KBM-7 (cell line): ENCODE results near the gene RBFOX2.
"Not testable (repeated sequence)": the region's sequence is repeated elsewhere in the genome, so short reads cannot be mapped to it uniquely, and the experiment has no call there.

ENCODE experiments used
- DNase-seq: peaks from one replicate; pipeline ENCODE4 v3.0.0-alpha.2; 2015
- in situ Hi-C: fragments of 300-500 bp; cut with MboI; formaldehyde crosslinking; loops from 2 replicates; pipeline ENCODE4 v1.14.3; 2020; ENCODE audit warnings: low sequenced_read_pairs, low pct_unique_long_range_greater_than_20kb, mixed read lengths

Gene RBFOX2, protein sequence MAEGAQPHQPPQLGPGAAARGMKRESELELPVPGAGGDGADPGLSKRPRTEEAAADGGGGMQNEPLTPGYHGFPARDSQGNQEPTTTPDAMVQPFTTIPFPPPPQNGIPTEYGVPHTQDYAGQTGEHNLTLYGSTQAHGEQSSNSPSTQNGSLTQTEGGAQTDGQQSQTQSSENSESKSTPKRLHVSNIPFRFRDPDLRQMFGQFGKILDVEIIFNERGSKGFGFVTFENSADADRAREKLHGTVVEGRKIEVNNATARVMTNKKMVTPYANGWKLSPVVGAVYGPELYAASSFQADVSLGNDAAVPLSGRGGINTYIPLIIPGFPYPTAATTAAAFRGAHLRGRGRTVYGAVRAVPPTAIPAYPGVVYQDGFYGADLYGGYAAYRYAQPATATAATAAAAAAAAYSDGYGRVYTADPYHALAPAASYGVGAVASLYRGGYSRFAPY

DNA sequence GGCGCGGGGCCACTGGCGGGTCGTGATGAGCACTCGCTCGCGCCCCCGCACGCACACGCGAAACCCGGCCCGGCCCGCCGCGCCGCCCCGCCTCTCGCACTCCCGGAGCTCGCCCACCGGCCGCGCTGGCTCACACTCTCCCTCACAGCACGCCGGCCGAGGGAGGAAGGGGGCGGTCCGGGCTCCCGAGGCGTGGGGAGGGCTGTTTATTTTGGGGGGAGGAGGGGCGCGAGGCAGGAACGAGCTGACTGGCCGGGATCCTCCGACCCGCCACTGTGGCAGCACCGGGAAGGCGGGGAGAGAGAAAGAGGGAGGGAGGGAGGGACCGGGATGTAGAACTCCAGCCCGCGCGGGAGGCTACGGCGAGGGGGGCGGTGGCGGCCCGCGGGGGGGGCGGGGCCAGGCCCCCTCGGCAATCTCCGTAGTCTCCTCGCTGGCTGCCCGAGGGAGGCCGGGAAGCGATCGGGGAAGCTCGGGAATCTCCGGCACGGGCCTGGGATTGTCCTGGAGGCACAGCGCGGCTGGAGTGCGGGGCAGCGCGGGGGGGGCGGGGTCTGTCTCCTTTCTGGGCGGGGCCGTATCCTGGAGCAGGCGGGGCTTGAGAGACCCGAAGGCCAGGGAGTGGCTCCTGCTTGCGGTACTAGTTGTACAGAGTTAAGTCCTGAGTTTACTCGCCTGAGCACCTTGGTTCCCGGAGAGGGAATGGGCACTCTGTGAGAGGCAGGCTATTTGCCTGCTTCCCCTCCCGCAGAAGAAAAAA lies at the start of gene RBFOX2:
TSS of gene RBFOX2 (minus strand) at position 179 of the 760 bp plus-strand sequence. CDS start 399 bp downstream, outside the sequence.
- DNase-seq, result peak; percentile 86
- in situ Hi-C loops, result no loop called here

DNA sequence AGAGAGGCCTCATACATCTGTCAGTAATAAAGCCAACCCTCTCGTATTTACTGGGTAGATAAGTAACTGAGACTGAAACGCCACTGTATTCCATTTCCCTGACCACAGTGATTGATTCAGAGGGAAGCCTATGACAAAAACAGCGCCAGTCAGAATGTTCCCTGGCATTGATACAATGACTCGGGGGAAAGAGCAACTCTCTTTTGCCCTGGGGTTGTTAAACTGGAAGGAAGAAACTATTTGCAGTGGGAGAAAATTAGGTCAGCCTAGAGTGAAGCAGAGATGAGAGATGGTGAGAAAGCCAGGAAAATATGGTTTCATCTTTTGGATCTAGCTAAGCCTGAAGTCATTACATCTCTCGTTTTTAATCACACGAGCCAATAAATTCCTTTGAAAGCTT lies 48.6 kb upstream of the RBFOX2 start:
- DNase-seq, result no peak
- in situ Hi-C loops, result no loop called here

DNA sequence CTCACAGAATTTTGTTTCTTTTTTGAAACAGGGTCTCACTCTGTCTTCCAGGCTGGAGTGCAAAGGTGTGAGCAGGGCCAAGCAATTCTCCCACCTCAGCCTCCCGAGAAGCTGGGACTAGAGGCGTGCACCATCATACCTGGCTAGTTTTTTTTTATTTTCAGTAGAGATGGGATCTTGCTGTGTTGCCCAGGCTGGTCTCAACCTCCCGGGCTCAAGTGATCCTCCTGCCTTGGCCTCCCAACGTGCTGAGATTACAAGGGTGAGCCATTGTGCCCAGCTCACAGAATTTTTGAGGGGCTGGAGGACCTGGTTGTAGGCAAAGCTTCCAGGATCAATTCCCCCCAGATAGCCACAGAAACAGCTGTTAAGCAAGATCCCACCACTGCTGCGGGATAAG lies 47.1 kb upstream of the RBFOX2 start:
- in situ Hi-C loops, result no loop called here

DNA sequence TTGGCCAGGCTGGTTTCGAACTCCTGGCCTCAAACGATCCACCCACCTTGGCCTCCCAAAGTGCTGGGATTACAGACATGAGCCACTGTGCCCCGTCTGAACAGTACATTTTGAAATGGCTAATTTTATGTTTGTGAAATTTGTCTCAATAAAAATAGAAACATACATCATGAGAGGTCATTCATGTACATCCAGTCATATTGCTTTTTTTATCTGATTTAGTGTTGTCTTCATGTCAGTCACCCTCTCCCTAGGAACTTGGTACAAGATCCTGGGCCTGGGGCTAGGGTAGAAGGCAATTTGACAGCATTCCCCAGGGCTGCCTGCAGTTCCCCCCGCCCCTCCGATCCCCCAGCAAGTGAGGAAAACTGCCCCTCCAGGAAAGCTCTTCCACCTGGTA lies 46.6 kb upstream of the RBFOX2 start:
- no peak for DNase-seq
- in situ Hi-C loops, result no loop called here

More for the DNA sequence above, 47.1 kb upstream of the RBFOX2 start:
- no peak for DNase-seq

DNA sequence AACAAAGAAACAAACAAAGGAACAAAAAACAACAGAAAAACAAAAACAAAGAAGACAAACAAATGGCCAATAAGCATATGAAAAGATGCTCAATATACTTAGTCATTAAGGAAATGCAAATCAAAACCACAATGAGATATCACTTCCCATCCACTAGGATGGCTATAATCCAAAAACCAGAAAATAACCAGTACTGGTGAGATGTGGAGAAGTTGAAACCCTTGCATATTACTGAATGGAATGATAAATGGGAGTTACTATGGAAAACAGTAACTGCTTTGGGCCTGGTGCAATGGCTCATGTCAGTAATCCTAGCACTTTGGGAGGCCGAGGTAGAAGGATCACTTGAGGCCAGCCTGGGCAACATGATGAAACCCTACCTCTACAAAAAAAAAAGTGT lies 44.9 kb upstream of the RBFOX2 start:
- DNase-seq, result no peak
- in situ Hi-C loops, result no loop called here

DNA sequence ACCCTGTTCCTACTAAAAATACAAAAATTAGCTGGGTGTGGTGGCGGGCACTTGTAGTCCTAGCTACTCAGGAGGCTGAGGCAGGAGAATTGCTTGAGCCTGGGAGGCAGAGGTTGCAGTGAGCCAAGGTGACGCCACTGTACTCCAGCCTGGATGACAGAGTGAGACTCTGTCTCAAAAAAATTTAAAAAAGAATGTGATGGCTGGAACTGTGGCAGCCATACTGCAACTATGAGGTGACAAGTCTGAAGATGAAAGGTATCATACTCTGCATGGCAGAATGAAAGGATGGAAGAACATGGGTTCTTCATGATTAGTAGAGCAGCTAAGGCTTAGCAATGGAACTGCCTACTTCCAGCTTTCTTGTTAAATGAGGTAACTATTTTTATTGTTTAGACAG lies 42.0 kb upstream of the RBFOX2 start:
- in situ Hi-C loops, result not testable (repeated sequence)

DNA sequence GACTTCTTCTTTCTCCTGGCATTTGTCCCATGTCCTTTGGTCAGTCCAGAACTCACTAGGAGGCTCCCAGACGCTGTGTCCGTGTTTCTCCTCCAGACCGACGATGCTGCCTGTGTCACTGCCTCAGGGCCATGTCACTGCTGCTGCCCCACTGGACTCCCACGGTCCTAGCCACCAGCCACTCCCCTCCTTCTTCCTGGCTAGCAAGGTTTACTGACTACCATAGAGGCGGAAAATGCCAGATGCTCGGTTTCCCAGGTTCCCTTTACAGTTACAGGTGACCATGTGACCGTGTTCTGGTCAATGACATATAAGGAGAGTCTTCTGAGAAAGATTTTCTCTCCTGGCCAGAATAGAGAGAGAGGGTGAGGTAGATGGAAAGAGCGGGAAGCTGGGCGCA lies 40.7 kb upstream of the RBFOX2 start:
- DNase-seq, result no peak
- in situ Hi-C loops, result no loop called here

More for the DNA sequence above, 42.0 kb upstream of the RBFOX2 start:
- DNase-seq, result not testable (repeated sequence)

DNA sequence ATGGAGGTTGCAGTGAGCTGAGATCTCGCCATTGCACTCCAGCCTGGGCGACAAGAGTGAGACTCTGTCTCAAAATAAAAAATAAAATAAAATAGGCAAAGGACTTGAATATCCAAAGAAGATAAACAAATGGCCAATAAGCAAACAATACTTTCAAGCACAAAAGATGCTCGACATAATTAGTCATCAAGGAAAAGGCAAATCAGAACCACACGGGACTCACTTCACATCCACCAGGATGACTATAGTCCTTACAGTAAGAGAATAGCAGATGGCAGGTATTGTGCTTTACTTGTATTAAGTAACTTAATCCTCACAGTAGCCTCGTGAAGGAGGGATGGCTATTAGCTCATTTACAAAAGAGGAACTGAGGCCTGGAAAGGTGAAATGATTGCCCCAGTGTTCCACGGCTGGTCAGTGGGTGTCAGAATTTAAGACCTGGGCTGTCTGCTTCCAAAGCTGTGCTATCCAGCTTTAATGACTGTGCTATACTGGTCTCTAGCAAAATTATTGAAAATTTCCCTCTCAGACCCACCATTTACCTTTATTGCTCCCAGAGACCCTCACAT lies 40.2 kb upstream of the RBFOX2 start:
- no peak for DNase-seq
- in situ Hi-C loops, result no loop called here

DNA sequence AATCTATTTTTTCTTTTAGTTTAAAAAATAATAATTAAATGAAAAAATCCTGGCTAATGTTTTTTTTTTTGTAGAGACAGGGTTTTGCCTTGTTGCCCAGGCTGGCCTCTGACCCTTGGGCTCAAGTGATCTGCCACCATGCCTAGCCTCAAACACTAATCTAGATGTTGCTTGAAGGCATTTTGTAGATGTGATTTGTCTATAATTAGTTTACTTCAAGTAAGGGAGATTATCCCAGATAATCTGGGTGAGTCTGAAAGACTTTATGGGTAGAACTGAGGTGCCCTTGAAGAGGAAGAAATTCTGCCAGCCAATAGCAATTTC lies 38.6 kb upstream of the RBFOX2 start:
- DNase-seq, result no peak
- in situ Hi-C loops, result no loop called here

DNA sequence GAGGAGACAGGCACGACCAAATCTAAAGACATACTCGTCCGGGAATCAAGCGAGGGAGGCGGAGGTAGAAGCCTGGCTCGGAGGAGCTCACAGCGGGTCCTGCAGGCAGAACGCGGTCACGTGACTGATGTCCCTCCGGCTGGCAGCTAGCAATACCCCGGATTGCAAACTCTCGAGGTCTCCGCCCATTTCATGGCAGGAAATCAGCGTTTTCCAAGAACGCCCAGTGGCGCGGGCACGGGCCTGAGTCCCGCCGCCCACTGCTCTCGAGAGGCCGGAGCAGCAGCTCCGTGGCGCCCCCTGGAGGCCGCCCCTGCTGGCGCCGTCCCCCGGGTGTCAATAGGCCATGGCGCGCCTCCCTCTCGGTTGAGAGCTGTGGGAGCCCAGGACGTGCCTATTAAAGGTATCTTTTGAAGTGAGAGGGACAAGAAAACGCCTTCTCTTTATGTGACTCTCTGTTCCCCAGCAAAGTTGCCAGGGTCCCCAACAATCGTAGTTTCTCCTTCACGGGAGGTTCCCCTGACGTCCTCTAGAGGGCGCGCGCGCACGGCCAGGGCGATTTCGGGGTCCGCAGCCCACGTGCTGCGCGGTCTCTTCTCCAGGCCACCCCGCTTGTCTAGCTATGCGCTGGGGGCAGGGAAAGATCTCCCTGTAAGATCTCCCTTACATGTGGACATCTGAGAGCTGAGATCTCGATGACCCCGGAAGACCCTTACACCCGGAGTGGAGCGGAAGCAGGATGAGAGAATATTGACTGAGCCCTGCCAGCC lies 37.3 kb upstream of the RBFOX2 start:
- peak; percentile 94 for DNase-seq
- in situ Hi-C loops, result no loop called here

DNA sequence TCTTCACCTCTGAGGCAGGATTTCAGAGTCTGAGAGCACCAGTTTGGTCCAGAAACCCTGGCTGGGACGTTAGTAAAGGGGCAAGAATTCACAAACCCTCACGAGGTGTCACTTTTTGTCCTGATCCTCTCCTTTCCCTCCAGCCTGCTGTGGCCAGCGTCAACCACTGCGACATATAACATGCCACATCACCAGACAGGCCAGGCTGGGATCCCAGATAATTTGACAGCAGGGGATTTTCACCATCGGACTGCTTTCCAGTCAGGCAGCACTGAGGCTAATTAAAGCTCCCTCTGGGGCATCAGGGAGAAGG lies 36.8 kb upstream of the RBFOX2 start:
- DNase-seq, result no peak
- in situ Hi-C loops, result no loop called here

DNA sequence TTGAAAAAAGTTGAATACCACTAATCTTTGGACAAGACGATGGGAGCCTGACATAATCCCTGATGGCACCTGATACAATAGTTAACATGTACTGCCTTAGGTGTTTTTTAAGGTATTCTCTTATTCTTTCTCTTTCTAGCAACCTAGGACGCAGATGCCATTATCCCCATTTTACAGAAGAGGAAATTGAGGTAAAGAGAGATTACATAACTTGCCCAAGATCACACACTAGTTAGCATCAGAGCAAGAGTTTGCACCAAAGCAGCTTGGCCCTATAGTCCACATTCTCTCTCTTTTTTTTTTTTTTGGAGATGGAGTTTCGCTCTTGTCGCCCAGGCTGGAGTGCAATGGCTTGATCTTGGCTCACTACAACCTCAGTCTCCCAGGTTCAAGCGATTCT lies 35.7 kb upstream of the RBFOX2 start:
- no peak for DNase-seq
- in situ Hi-C loops, result no loop called here

DNA sequence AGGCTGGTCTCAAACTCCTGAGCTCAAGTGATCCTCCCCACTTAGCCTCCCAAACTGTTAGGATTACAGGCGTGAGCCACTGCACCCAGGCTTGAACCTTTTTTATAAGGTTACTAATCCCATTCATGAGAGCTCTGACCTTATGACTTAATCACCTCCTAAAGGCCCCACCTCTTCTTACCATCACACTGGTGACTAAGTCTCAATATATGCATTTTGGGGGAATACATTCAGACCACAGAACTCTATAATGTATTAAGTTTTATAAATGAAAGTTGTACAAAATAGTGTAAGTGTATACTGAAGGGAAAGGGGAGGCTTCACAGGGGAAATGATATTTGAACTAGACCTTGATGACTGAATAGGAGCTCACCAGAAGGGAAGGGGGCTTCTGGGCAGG lies 28.4 kb upstream of the RBFOX2 start:
- in situ Hi-C loops, result no loop called here
- DNase-seq, result no peak

DNA sequence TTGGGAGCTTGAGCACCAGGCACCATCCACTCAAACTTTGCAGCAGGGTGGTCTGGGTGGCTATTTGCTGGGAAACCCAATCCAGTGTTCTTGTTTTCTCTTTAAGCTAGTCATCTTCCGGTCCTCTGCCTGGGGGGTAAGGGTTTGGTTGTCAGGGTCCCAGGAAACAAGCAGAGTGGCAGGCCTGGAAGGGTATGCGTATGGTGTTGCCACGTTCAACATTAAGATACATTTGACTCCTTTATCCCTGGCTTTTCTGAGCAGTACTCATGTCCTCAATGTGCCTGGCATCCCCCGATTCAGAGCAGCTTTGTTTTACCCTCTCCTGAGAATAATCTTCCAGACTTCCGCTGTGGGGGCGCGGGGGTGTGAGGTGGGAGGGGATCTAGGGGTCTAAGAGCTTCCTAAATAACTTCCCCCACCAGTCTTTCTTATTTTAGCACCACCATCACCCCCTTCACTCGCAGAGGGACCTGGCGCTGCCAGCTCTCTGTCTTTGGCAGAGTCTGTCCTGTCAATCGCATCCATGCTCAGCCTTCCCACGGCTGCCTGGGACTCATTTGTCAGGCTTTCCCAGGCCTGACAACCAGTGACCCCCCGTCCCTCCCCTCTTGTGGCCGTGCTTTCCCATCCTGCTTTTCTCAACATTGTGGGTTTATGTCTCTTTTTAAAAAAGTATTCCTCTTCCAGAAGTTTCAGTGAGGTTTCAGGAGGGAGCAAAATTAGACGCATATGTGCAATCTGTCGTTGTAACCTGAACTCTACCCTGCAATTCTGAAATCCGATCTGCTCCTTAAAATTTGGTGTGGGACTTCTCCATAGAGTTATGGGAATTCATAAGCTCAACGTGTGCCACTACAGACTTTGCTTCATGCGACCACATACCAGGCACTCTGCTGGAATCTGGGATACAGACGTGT lies 27.0 kb upstream of the RBFOX2 start:
- in situ Hi-C loops, result no loop called here
- DNase-seq, result no peak

DNA sequence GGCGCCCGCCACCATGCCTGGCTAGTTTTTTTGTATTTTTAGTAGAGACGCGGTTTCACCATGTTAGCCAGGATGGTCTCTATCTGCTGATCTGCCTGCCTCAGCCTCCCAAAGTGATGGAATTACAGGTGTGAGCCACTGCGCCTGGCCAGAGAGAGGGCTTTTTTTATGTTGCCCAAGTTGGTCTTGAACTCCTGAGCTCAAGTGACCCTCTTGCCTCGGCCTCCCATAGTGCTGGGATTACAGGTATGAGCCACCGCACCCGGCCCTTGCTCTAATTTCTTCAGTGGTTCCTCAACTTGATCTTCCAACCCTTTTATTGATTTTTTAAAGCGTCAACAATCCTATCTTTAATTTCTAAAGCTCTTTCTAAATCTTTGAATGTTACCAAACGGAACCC lies 25.8 kb upstream of the RBFOX2 start:
- DNase-seq, in situ Hi-C loops: not testable (repeated sequence)

DNA sequence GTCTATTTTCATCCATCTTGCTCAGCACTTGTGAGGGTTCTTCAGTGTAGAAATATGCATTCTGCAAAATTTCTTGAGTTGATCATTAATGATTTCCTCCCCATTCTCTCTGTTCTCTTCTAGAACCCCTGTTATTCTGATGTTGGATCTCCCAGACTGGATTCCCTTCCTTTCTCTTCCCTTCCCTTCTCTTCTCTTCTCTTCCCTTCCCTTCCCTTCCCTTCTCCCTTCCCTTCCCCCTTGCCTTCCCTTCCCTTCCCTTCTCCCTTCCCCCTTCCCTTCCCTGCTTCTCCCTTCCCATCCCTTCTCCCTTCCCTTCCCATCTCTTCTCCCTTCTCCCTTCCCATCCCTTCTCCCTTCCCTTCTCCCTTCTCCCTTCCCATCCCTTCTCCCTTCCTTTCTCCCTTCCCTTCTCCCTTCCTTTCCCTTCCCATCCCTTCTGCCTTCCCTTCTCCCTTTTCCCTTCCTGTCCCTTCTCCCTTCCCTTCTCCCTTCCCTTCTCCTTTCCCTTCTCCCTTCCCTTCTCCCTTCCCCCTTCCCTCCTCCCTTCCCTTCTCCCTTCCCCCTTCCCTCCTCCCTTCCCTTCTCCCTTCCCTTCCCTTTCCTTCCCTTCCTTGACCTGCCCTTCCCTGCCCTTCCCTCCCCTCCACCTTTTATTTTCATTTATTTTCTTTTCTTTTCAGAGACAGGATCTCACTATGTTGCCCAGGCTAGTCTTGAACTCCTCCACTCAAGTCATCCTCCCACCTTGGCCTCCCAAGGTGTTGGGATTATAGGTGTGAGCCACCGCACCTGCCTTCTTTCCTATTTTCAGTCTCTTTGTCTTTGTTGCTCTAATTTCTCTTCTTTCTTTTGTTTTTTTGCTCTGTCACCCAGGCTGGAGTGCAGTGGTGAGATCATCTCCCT lies 24.9 kb upstream of the RBFOX2 start:
- DNase-seq, result no peak
- in situ Hi-C loops, result no loop called here

DNA sequence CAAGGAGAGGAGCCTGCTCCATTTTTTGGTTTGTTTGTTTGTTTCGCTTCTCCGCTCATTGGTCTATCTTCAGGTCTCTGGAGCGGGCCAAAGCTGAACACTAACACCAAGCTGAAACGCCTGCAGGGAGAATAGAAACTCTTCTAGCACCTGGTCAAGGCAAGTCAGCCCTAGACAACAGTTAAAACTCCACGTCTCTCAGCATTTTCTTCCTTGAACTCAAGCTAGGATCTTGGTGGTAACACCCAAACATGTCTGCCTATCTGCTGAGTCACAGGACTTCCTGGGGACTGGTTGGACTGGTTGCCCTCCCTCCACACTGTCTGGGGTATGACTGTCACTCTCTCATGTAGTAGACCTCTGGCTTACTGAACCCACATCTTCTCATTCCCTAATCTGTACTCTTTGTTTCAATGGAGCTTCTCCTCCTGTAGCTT lies 23.9 kb upstream of the RBFOX2 start:
- DNase-seq, result no peak
- in situ Hi-C loops, result no loop called here

DNA sequence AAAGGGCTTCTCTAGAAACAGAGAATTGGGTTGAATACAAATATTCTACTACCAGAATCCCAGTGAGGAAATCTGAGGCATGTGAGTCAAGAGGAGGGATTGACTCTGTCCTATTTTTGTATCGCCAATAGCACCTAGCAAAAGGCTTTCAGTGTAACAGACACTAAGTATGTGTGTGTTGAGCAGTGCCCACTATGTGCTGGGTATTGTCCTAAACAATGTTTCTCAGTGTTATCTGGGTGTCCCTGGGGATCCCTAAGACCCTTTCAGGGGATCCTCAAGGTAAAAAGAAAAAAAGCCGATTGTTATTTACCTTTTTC lies 21.0 kb upstream of the RBFOX2 start:
- in situ Hi-C loops, result no loop called here
- no peak for DNase-seq
